Embryonic facial prominence (tissue), 1 donor: ENCODE measurements around the gene SAYSD1.

Experiments used
- DNase-seq: peaks from one replicate; pipeline ENCODE4 v3.0.0-alpha.2; 2016; ENCODE audit errors: extremely low spot score

SAYSD1 gene

DNA sequence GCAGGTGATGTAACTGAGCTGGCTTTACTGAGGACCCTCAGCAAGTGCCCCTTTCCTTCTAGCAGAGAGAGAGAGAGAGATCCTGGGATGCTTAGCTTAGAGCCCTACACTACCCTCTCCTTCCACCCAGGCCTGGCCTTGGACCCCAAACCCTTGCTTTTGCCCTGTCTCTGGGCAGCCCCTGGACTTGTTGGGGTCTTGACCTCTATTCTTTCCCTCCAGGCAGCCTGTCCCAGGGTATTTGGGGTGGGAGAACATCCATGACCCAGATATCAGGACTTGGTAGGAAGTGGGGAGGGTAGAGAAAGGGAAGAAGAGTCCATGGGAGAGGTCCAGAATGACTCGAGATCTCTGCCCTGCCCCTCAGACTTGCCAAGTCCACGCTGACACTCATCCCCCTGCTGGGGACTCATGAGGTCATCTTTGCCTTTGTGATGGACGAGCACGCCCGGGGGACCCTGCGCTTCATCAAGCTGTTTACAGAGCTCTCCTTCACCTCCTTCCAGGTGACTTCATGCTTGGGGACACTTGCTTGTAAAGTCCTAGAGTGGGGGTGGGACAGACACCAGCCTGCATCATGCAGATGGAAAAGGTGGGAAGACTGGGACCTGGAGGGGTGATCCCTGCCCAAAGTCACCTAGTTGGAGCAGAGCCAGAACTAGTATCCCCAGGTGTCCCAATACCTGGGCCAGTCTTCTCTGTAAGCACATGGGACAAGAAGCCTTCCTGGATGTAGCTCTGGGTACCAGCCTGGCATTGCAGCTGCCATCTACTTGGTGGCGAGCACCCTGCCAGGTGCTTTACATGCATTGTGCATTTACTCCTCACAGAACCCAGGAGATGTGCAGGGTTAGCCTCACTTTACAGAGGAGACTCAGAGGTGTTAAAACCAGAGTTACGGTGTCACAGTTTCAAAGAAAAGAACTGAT, 35.5 kb downstream of the SAYSD1 start:
- no peak for DNase-seq

DNA sequence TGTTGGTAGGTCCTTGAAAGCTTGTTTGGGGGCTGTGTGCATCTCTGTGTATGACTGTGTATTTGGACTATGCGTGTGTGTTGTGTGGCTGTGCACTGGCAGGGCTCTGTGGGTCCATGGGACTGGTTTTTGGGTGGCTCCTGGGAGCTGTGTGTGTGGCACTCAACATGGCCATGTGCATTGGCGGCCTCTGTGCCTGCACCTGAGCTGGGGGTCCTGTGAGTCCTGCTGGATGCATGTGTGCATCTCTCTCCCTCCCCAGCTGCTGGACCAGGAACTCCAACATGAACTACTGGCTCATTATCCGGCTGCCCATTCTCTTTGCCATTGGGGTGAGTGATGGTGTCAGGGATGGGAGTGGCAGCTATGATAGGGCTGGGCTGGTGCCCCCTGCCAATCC, 36.3 kb downstream of the SAYSD1 start:
- DNase-seq, result no peak

DNA sequence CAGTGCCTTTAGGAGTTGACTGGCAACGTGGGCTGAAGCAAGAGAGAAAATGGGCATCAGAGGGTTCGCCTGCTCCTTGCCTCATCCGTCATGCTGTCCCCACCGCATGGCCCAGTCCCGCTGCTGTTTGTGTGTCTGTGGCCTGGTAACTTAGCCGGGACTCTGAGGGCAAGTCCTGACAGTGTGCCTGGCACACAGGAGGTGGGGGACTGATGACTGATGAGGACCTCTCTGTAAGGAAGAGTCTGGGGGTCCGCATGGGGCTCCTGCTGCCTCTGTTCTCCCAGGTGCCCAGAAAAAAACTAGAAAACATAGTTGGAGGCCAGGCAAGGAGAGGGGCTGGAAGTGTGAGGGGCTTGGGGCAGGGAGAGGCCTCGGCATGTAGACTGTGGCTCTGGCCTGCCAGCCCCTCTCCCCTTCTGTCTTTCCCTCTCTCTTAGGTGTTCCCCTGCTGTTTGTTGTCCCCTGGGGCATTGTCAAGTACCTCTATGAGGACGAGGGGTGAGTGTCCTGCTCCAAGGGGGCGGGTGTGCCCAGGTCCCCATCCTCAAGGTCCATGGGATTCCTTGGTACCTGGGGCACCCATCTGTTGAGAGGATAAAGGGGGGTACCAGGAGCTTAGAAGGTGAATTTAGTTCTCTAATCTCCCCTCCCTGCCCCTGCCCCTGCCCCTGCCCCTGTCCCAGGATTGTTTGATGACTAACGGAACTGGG, 36.9 kb downstream of the SAYSD1 start:
- DNase-seq, result no peak

GRCh38 chr6:39076623-39077535, 38.1 kb downstream of the SAYSD1 start:
- DNase-seq, result no peak

- no peak for DNase-seq
Observed at GRCh38 chr6:39075807-39076622, 39.0 kb downstream of the SAYSD1 start.

DNA sequence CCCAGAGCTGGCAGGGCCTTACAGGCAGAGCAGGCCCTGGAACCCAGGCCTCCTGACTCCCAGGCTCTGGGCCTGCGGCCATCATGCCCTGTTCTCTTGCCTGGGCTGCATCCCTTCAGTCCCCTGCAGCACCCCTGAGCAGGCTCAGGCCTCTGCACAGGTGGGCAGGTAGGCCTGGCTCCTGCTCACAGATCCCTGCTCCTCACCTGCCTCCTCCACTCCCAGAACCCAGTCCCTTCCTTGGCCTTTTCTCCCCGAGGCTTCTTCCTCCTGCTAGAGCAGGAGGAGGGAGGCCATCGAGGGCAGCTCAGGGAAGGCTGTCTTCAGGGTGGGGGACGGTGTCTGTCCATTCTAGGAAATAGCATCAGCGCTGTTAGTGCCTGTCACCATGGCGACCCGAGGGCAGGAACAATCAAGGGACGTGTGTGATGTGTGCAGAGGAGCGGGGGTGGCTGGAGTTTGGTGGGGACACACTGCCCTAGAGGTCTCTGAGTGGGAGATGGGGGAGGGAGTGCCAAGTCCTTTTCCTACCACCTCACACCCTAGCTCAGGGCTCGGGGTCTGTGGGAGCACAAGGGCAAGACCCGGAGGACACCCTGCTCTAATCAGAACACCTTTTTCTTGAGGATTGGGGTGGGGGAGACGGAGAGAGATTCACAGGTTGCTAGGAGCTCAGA, 39.8 kb downstream of the SAYSD1 start:
- no peak for DNase-seq

- DNase-seq, result no peak
Observed at GRCh38 chr6:39074486-39074885, 40.5 kb downstream of the SAYSD1 start.

- no peak for DNase-seq
Observed at GRCh38 chr6:39073471-39074355, 41.3 kb downstream of the SAYSD1 start.

DNA sequence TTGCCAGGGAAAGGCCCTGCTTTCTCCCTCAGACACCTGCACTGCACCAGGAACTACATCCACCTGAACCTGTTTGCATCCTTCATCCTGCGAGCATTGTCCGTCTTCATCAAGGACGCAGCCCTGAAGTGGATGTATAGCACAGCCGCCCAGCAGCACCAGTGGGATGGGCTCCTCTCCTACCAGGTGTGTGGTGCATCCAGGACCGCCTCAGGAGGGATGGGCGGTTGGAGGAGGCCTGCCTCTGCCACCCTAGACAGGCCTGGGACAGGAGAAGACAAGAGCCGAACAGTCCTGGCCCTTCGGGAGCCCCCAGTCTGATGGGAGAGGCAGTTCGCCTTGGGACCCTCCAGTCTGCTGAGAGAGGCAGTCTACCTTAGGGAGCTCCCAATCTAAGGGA, 42.2 kb downstream of the SAYSD1 start:
- no peak for DNase-seq

DNA sequence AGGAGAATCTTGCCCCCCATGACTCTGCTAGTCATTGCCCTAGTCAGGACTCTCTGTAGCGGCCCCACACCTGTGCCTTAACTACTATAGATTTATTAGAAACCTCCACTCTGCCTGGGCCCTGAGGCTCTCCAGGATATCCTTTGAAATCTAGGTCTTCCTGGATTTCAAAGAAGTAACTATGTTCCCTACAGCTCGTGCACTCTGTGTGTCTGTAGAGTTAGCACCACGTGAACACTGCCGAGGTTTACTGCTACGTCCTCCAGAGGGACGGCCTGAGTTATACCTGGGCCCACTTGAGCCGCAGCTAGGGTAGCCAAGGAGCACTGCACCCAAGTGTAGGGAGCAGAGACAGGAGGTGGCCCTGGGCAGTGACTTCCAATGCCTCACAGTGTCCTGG, 46.6 kb downstream of the SAYSD1 start:
- DNase-seq, result no peak

DNA sequence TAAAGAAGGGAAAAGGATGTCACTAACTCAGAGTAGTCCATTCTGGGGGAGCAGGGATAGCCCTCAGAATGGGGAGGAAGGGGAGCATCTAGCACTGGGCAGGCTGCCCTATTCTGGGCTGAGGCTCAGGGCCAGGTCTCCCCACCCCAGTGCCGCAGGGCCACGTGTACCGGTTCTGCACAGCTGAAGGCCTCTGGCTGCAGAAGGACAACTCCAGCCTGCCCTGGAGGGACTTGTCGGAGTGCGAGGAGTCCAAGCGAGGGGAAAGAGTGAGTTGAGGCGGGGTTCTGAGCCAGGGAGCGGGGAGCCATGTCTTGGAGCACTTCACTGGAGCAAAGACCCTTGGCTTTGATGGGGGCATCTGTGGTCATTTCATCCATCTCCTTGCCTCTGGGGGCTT, 49.4 kb downstream of the SAYSD1 start:
- no peak for DNase-seq

DNA sequence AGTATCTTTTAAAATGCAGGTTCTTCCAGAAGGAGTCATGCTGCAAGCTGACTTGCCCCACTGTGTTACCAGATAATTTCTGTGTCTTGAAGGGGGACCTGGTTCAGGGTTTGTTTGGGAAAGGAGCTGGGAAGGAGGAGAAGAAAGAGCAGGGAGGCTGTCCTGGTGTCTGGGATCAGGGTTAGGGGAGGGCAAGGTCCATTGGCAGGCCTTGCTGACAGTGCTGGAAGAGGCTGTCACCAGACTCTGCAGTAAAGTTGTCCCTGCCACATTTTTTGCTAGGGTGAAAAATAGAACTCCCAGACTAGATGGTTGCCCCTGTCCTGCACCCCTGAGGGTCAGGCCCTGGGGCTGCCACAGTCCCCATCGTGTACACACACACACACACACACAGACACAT, 51.5 kb downstream of the SAYSD1 start:
- DNase-seq, result no peak

- no peak for DNase-seq
Observed at GRCh38 chr6:39062014-39062740, 52.8 kb downstream of the SAYSD1 start.

DNA sequence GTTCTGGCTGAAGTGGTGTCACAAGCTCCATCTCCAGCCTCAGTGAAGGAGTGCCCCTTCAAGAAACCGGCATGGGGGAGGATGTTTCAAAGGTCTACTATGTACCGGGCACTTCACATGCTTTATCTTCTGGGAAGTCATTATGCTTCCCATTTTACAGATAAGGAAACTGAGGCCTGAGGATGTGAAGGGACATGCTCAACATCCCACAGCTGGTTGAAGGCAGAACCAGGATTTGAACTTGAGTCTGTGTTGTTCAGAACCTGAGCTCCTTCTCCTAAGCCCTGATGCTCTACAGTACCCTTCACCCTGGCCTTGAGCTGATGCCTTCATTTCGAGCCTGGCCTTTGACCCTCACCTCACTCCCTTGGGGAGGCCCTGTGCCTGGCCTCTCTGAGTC, 53.4 kb downstream of the SAYSD1 start:
- DNase-seq, result no peak

GRCh38 chr6:39061182-39061581, 53.8 kb downstream of the SAYSD1 start:
- no peak for DNase-seq

DNA sequence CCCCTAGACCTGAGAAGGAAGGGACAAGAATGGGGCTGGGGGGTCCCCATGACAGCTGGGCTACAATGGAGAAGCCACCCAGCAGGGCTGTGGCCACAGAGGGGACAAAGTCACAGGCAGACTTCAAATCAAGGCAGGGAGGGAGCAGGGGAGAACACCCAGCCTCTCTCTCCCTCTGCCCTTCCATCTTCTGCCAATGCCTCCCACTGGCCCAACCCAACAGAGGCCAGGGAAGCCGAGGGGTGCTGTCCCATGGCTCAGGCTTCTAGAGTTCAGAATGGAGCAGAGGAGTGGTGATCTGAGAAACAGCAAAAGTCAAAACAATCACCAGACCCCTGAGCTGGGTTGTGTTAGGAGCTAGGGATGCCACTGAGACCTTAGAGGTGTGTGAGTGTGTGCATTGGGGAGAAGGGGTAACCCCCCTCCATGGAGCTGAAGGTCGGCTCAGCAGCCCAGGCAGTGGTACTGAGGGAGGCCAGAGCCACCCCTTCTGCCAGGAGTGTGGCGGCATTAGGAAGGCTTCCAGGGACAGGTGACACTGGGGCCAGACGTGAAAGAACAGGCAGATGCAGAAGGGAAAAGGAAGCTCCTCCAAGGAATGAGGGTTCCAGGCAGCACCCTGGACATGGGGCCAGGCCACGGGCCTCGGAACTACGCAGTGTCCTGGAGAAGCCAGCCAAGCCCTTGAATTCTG, 54.4 kb downstream of the SAYSD1 start:
- DNase-seq, result no peak

- no peak for DNase-seq
Observed at GRCh38 chr6:39059496-39060310, 55.3 kb downstream of the SAYSD1 start.
